B cell (primary cell): ENCODE measurements around the gene STMN1. TPM values are rescaled to one million over a fixed set of nuclear protein-coding genes. Genes with fewer than 3 reads are reported as not detected.

ENCODE experiments used
- ATAC-seq: fragments of 200-7000 bp; cut with Tn5 transposase; one replicate; pipeline ENCODE4 v1.10.0; 2021; ENCODE audit warnings: low read depth, mild to moderate bottlenecking, moderate number of reproducible peaks, moderate library complexity
- CTCF ChIA-PET: fragments of 350-600 bp; sonication (Branson Sonifier 250); formaldehyde crosslinking; loops from one replicate; lab custom pipeline; 2021; ENCODE audit warnings: antibody characterized with exemption, inconsistent platforms; lab: Charles Lee
- POLR2A ChIA-PET: fragments of 350-600 bp; sonication (Branson Sonifier 250); formaldehyde crosslinking; loops from one replicate; lab custom pipeline; 2021; ENCODE audit warnings: antibody characterized with exemption; lab: Charles Lee
- DNase-seq: peaks from one replicate; pipeline ENCODE4 v3.0.0; 2013
- H2AFZ ChIP-seq: 2 replicates; pipeline ENCODE4 v1.6.1; 2012; ENCODE audit warnings: mild to moderate bottlenecking, low read depth, low read length; ENCODE audit not compliant: insufficient read depth, poor library complexity, severe bottlenecking
- H3K27ac ChIP-seq, 2 donors: 1 replicate in 1 of 2; 2 replicates in 1 of 2; pipeline ENCODE4 v1.5.1; 2012 to 2013; ENCODE audit warnings: low read length in 2 of 2, mild to moderate bottlenecking in 2 of 2, moderate library complexity in 1 of 2
- H3K27me3 ChIP-seq, 4 experiments: fragments of 200-600 bp in 1 of 4; sonication (generic) in 1 of 4; replicated peaks in 1 of 4; 1 replicate in 2 of 4; 2 replicates in 2 of 4; pipeline versions ENCODE4 v1.6.1 to v1.7.0; 2013 to 2016; ENCODE audit warnings: low read length in 3 of 4, mild to moderate bottlenecking in 2 of 4, mixed read lengths in 1 of 4, moderate library complexity in 1 of 4; ENCODE audit not compliant: insufficient read depth in 4 of 4, control insufficient read depth in 3 of 4; ENCODE audit errors: control extremely low read depth in 1 of 4
- H3K36me3 ChIP-seq, 2 experiments: replicated peaks in 1 of 2; 1 replicate in 1 of 2; 2 replicates in 1 of 2; pipeline versions ENCODE4 v1.6.1 to v1.7.1; 2013; ENCODE audit warnings: low read length in 1 of 2; ENCODE audit not compliant: insufficient read depth in 2 of 2, control insufficient read depth in 1 of 2; ENCODE audit errors: control extremely low read depth in 1 of 2, extremely low read depth in 1 of 2
- H3K4me1 ChIP-seq, 2 donors: fragments of 200-600 bp in 1 of 2; sonication (generic) in 1 of 2; 1 replicate in 1 of 2; 2 replicates in 1 of 2; pipeline versions ENCODE4 v1.5.1 to v1.6.1; 2013 to 2017; ENCODE audit warnings: low read length in 2 of 2; ENCODE audit not compliant: control insufficient read depth in 2 of 2, insufficient read depth in 2 of 2
- H3K4me2 ChIP-seq: replicated peaks from 2 replicates; pipeline ENCODE3; 2012; ENCODE audit warnings: mild to moderate bottlenecking, low read depth, low read length; ENCODE audit not compliant: poor library complexity, severe bottlenecking
- H3K4me3 ChIP-seq, 5 experiments: fragments of 200-600 bp in 1 of 5; sonication (generic) in 1 of 5; 1 replicate in 3 of 5; 2 replicates in 2 of 5; pipeline versions ENCODE4 v1.5.1 to v1.7.0; 2011 to 2016; ENCODE audit warnings: low read length in 4 of 5, mild to moderate bottlenecking in 4 of 5, low read depth in 2 of 5, control low read depth in 1 of 5, moderate library complexity in 1 of 5; ENCODE audit not compliant: insufficient read depth in 1 of 5; ENCODE audit errors: control extremely low read depth in 1 of 5, extremely low read depth in 1 of 5
- H3K79me2 ChIP-seq: fragments of 200-600 bp; sonication (generic); one replicate; pipeline ENCODE4 v1.6.0; 2016; ENCODE audit warnings: low read length; ENCODE audit not compliant: control insufficient read depth, insufficient read depth
- H3K9ac ChIP-seq: fragments of 200-600 bp; sonication (generic); 2 replicates; pipeline ENCODE4 v1.6.1; 2017; ENCODE audit warnings: mild to moderate bottlenecking, low read length, moderate library complexity
- H3K9me3 ChIP-seq, 3 donors: one replicate each; pipeline versions ENCODE4 v1.6.1 to v1.7.1; 2013; ENCODE audit warnings: low read length in 2 of 3; ENCODE audit not compliant: control insufficient read depth in 2 of 3, insufficient read depth in 1 of 3; ENCODE audit errors: control extremely low read depth in 1 of 3
- H4K20me1 ChIP-seq: 2 replicates; pipeline ENCODE4 v1.6.0; 2012; ENCODE audit warnings: mild to moderate bottlenecking, low read length; ENCODE audit not compliant: insufficient read depth, control insufficient read depth, poor library complexity, severe bottlenecking
- H3K27ac Mint-ChIP-seq: one replicate; pipeline ENCODE4 v1.8.0; 2021; ENCODE audit warnings: mixed read lengths
- H3K27me3 Mint-ChIP-seq: one replicate; pipeline ENCODE4 v1.8.0; 2021; ENCODE audit warnings: mixed read lengths
- H3K4me1 Mint-ChIP-seq: one replicate; pipeline ENCODE4 v1.8.0; 2021; ENCODE audit warnings: mixed read lengths
- H3K4me3 Mint-ChIP-seq: one replicate; pipeline ENCODE4 v1.8.0; 2021; ENCODE audit warnings: mixed read lengths
- H3K9me3 Mint-ChIP-seq: one replicate; pipeline ENCODE4 v1.8.0; 2022; ENCODE audit warnings: mixed read lengths; ENCODE audit not compliant: insufficient read depth
- CTCF ChIP-seq: fragments of 200-600 bp; IDR thresholded peaks from one replicate; pipeline ENCODE4 v1.8.0; 2022; ENCODE audit warnings: antibody characterized with exemption, mild to moderate bottlenecking
- EZH2 ChIP-seq: IDR thresholded peaks from 2 replicates; pipeline ENCODE4 v1.6.1; 2012; ENCODE audit warnings: borderline replicate concordance, low read depth, mild to moderate bottlenecking, moderate library complexity, low read length; ENCODE audit not compliant: insufficient read depth, poor library complexity, severe bottlenecking
- WGBS: methylation state at CpG from one replicate; pipeline ENCODE4 v1.1.5; 2013; ENCODE audit warnings: missing lambda C conversion rate; ENCODE audit not compliant: insufficient coverage; 5-methylcytosine and 5-hydroxymethylcytosine counted together
- intact Hi-C: fragments of 100-400 bp; cut with micrococcal nuclease; formaldehyde crosslinking; loops from one replicate; pipeline ENCODE4 v1.10.0; 2022
- polyA plus RNA-seq: library from polyadenylated mRNA; depleted of rRNA; stranded (reverse); fragments of >200 nt; gene quantifications from 2 replicates; pipeline ENCODE4 v1.2.3, GENCODE V29; 2012
- small RNA-seq: library from RNA; depleted of rRNA; stranded (forward); fragments of <200 nt; gene quantifications from one replicate; pipeline ENCODE3, GENCODE V24; 2012; ENCODE audit warnings: low replicate concordance, low read depth; ENCODE audit not compliant: insufficient read length
- total RNA-seq, 2 donors: library from RNA; stranded (reverse); fragments of 120-200 nt in 1 of 2; gene quantifications; 1 replicate in 1 of 2; 2 replicates in 1 of 2; pipeline versions ENCODE4 v1.2.3 to v1.2.4, GENCODE V29; 2013 to 2022

Gene STMN1
- total and polyA plus RNA-seq, 2 donors (not counting 1 experiment from before 2014, with no cell fraction given), result 9.9 to 48.0 TPM

- ChIA-PET CTCF (interaction anchor here (0.7 to 1.2 kb wide), 3 partner anchors 9 to 38 kb away, joined by 3 to 4 read pairs (median 3); no protein-coding TSS in a partner anchor), POLR2A (interaction anchor here (1.3 kb wide), 1 partner anchor 37 kb away, joined by 8 read pairs; the partner anchor contains the start of gene MTFR1L)
- H3K4me1 Mint-ChIP-seq, result peaks cover 23% of the 10 kb centered on the region
- no peak for DNase-seq
- Histone ChIP-seq H3K9me3 (peaks cover 0 to 4% (median 0%) of the 10 kb centered on the region in 3 donors), H3K4me1 (peaks cover 22 to 30% of the 10 kb centered on the region in 2 donors), H3K27me3 (no peaks in the 10 kb centered on the region), H3K79me2 (no peaks in the 10 kb centered on the region), H3K27ac (no peak overlapping the region), H3K9ac (no peak overlapping the region), H3K36me3 (no peaks in the 10 kb centered on the region), H3K4me2 (no peak overlapping the region), H4K20me1 (no peaks in the 10 kb centered on the region), H3K4me3 (no peak overlapping the region), H2AFZ (no peak overlapping the region)
- H3K27me3 Mint-ChIP-seq, result no peaks in the 10 kb centered on the region
- TF ChIP-seq EZH2 (no peak), CTCF (no peak)
- intact Hi-C loops, result no loop called here
- H3K27ac Mint-ChIP-seq, result no peak overlapping the region
- ATAC-seq, result no peak
- H3K4me3 Mint-ChIP-seq, result no peak overlapping the region
- WGBS, result 100% methylated on average over 2 of the region's 11 CpGs
- no peaks in the 10 kb centered on the region for H3K9me3 Mint-ChIP-seq
Observed at GRCh38 chr1:25856856-25857255, 49.4 kb downstream of the STMN1 start.

- POLR2A ChIA-PET, result no interaction called here
- Histone ChIP-seq H4K20me1 (no peaks in the 10 kb centered on the region), H3K36me3 (no peaks in the 10 kb centered on the region), H3K79me2 (no peaks in the 10 kb centered on the region), H3K27ac (no peak overlapping the region), H3K4me2 (no peak overlapping the region), H3K4me1 (peaks cover 7 to 10% of the 10 kb centered on the region in 2 donors), H2AFZ (no peak overlapping the region), H3K9ac (no peak overlapping the region), H3K27me3 (no peaks in the 10 kb centered on the region), H3K4me3 (no peak overlapping the region), H3K9me3 (no peaks in the 10 kb centered on the region)
- no peak overlapping the region for H3K27ac Mint-ChIP-seq
- no peaks in the 10 kb centered on the region for H3K9me3 Mint-ChIP-seq
- ATAC-seq (no peak), DNase-seq (no peak)
- H3K4me1 Mint-ChIP-seq, result peaks cover 10% of the 10 kb centered on the region
- TF ChIP-seq EZH2 (no peak), CTCF (no peak)
- CTCF ChIA-PET, result interaction anchor here (1.0 kb wide), 1 partner anchor 41 kb away, joined by 4 read pairs; no protein-coding TSS in a partner anchor
- H3K4me3 Mint-ChIP-seq, result no peak overlapping the region
- intact Hi-C loops, result no loop called here
- H3K27me3 Mint-ChIP-seq, result no peaks in the 10 kb centered on the region
- WGBS, result 100% methylated on average over 1 of the region's 2 CpGs
Observed at GRCh38 chr1:25854554-25854953, 51.7 kb downstream of the STMN1 start.

Small RNAs within 50 kb of the gene (small RNA-seq; reads per million reads assigned to genes)
- not detected for gene AL033528.1
- not detected for gene RF00019
- not detected for gene SNRPFP2

Other genes starting within 250 kb of the STMN1 start
- gene SELENON, start 106.2 kb downstream of the STMN1 start, total RNA-seq, result 16.5 and 16.7 TPM in 2 replicates
- 8.5 and 10.9 TPM in 2 replicates for gene SELENON, start 106.2 kb downstream of the STMN1 start, polyA plus RNA-seq
- gene MTFR1L, start 86.5 kb downstream of the STMN1 start, total RNA-seq, result 40.9 and 41.5 TPM in 2 replicates
- 39.5 and 44.6 TPM in 2 replicates for gene MTFR1L, start 86.5 kb downstream of the STMN1 start, polyA plus RNA-seq
- gene AUNIP, start 47.0 kb downstream of the STMN1 start, total RNA-seq, result 0.27 TPM in 1 of 2 replicates, not detected in the other
- gene AUNIP, start 47.0 kb downstream of the STMN1 start, polyA plus RNA-seq, result not detected in 2 replicates
- gene PAQR7, start 30.7 kb downstream of the STMN1 start, total RNA-seq, result 5.5 and 6.6 TPM in 2 replicates
- 2.7 and 4.2 TPM in 2 replicates for gene PAQR7, start 30.7 kb downstream of the STMN1 start, polyA plus RNA-seq
- 8.8 and 10.8 TPM in 2 replicates for gene PAFAH2, start 91.6 kb upstream of the STMN1 start, total RNA-seq
- 5.1 and 6.0 TPM in 2 replicates for gene PAFAH2, start 91.6 kb upstream of the STMN1 start, polyA plus RNA-seq
- 0.12 TPM in 2 replicates for gene EXTL1, start 115.4 kb upstream of the STMN1 start, total RNA-seq
- gene EXTL1, start 115.4 kb upstream of the STMN1 start, polyA plus RNA-seq, result not detected in 2 replicates
- gene SLC30A2, start 139.7 kb upstream of the STMN1 start, total RNA-seq, result not detected in 2 replicates
- not detected in 2 replicates for gene SLC30A2, start 139.7 kb upstream of the STMN1 start, polyA plus RNA-seq
- gene TRIM63, start 161.2 kb upstream of the STMN1 start, total RNA-seq, result not detected in 2 replicates
- gene TRIM63, start 161.2 kb upstream of the STMN1 start, polyA plus RNA-seq, result 0.22 TPM in 1 of 2 replicates, not detected in the other
- gene PDIK1L, start 205.4 kb upstream of the STMN1 start, total RNA-seq, result 15.2 and 17.3 TPM in 2 replicates
- 1.3 and 2.0 TPM in 2 replicates for gene PDIK1L, start 205.4 kb upstream of the STMN1 start, polyA plus RNA-seq